K562 (cell line): Measurements from ENCODE around the gene ART1. TPM values are rescaled to one million over a fixed set of nuclear protein-coding genes. Genes with fewer than 3 reads are reported as not detected.
"Not testable (repeated sequence)": the region's sequence is repeated elsewhere in the genome, so short reads cannot be mapped to it uniquely, and the experiment has no call there.

Source experiments
- ATAC-seq: fragments of 200-7000 bp; cut with Tn5 transposase; 3 replicates; pipeline ENCODE4 v1.9.1; 2020; ENCODE audit warnings: moderate library complexity
- BruUV-seq: library from RNA; stranded (reverse); fragments of 400-500 nt; replicated peaks from 2 replicates; lab custom pipeline; 2021; lab: Mats Ljungman, UMichigan
- CTCF ChIA-PET: fragments of 300-600 bp; formaldehyde crosslinking; extraction: SDS; loops from one replicate; lab custom pipeline; 2021; ENCODE audit warnings: low intra/inter-chr PET ratio; lab: Yijun Ruan, JAX
- POLR2A ChIA-PET: fragments of 300-600, 350-650 bp; sonication (Branson Sonifier 250); formaldehyde crosslinking; extraction: SDS; loops from one replicate; lab custom pipeline; 2021; ENCODE audit warnings: antibody characterized with exemption, inconsistent platforms; lab: Yijun Ruan, JAX
- DNase-seq, 4 experiments: peaks; one replicate each; pipeline versions ENCODE4 v3.0.0 to v3.0.0-alpha.2; 2011 to 2018; ENCODE audit warnings: low spot score in 3 of 4, mixed read lengths in 3 of 4; ENCODE audit errors: extremely low read depth in 1 of 4
- FAIRE-seq: peaks from 2 replicates; lab custom pipeline; 2011; peaks lifted over from hg19 to GRCh38; lab: Jason Lieb, UNC
- H2AFZ ChIP-seq: 2 replicates; pipeline ENCODE4 v1.6.0; 2011; ENCODE audit warnings: low read depth, low read length, control low read depth, inconsistent platforms
- H3K27ac ChIP-seq: fragments of 200-600 bp; 3 replicates; pipeline ENCODE4 v1.8.0; 2011; ENCODE audit warnings: low read depth, mild to moderate bottlenecking, control low read depth, inconsistent platforms, low read length, moderate library complexity, mixed read lengths; ENCODE audit errors: extremely low read depth
- H3K27me3 ChIP-seq, 2 experiments: fragments of 300-600 bp in 1 of 2; 2 replicates in 1 of 2; 3 replicates in 1 of 2; pipeline versions ENCODE4 v1.6.0 to v1.8.0; 2011; ENCODE audit warnings: inconsistent platforms in 2 of 2, low read length in 2 of 2, mild to moderate bottlenecking in 1 of 2, mixed read lengths in 1 of 2, moderate library complexity in 1 of 2; ENCODE audit not compliant: control insufficient read depth in 2 of 2, insufficient read depth in 2 of 2
- H3K36me3 ChIP-seq: fragments of 300-600 bp; 3 replicates; pipeline ENCODE4 v1.8.0; 2011; ENCODE audit warnings: mild to moderate bottlenecking, low read length, inconsistent platforms; ENCODE audit not compliant: control insufficient read depth, insufficient read depth
- H3K4me1 ChIP-seq, 2 experiments: fragments of 200-600 bp in 1 of 2; replicated peaks in 1 of 2; 2 replicates in 1 of 2; 3 replicates in 1 of 2; pipeline versions ENCODE4 v1.5.1 to v1.8.0; 2011; ENCODE audit warnings: inconsistent platforms in 2 of 2, low read length in 2 of 2, mild to moderate bottlenecking in 1 of 2, mixed read lengths in 1 of 2, moderate library complexity in 1 of 2; ENCODE audit not compliant: control insufficient read depth in 2 of 2, insufficient read depth in 2 of 2
- H3K4me2 ChIP-seq: 2 replicates; pipeline ENCODE4 v1.6.1; 2011; ENCODE audit warnings: low read length, control low read depth, inconsistent platforms, mixed read lengths; ENCODE audit not compliant: insufficient read depth
- H3K4me3 ChIP-seq: fragments of 200-600 bp; sonication (generic), shearing (Covaris generic); 2 replicates; pipeline ENCODE4 v1.5.1; 2016; ENCODE audit warnings: control low read depth, inconsistent platforms
- H3K79me2 ChIP-seq: fragments of 200-600 bp; 3 replicates; pipeline ENCODE4 v1.8.0; 2011; ENCODE audit warnings: low read length, inconsistent platforms; ENCODE audit not compliant: control insufficient read depth, insufficient read depth
- H3K9ac ChIP-seq, 2 experiments: 2 replicates each; pipeline versions ENCODE4 v1.6.0 to v1.6.1; 2011; ENCODE audit warnings: low read depth in 2 of 2, low read length in 2 of 2, control low read depth in 1 of 2, inconsistent platforms in 1 of 2, mild to moderate bottlenecking in 1 of 2, mixed read lengths in 1 of 2; ENCODE audit not compliant: insufficient read depth in 1 of 2
- H3K9me1 ChIP-seq: one replicate; pipeline ENCODE4 v1.6.0; 2011; ENCODE audit warnings: inconsistent platforms, mild to moderate bottlenecking, low read length, moderate library complexity; ENCODE audit not compliant: control insufficient read depth, insufficient read depth
- H3K9me3 ChIP-seq: replicated peaks from 2 replicates; pipeline ENCODE4 v1.5.1; 2011; ENCODE audit warnings: low read depth, low read length, inconsistent platforms; ENCODE audit not compliant: control insufficient read depth, insufficient read depth
- H4K20me1 ChIP-seq: replicated peaks from 2 replicates; pipeline ENCODE4 v1.6.1; 2011; ENCODE audit warnings: low read length, inconsistent platforms, mixed read lengths; ENCODE audit not compliant: control insufficient read depth, insufficient read depth
- ARID3B ChIP-seq: fragments of 250-450 bp; sonication (Bioruptor Pico); IDR thresholded peaks from 2 replicates; pipeline ENCODE4 v1.4.0; 2020; ENCODE audit warnings: borderline replicate concordance
- C11orf30 ChIP-seq: fragments of 450-650 bp; IDR thresholded peaks from 2 replicates; pipeline ENCODE4 v1.6.1; 2016; ENCODE audit warnings: low read depth, mild to moderate bottlenecking
- DPF2 ChIP-seq: fragments of 450-650 bp; IDR thresholded peaks from 2 replicates; pipeline ENCODE4 v1.6.1; 2016
- FOXA3 ChIP-seq, 2 experiments: fragments of 450-650 bp in 1 of 2; sonication (generic) in 1 of 2; formaldehyde crosslinking; IDR thresholded peaks in 1 of 2; conservative IDR thresholded peaks in 1 of 2; 2 replicates each; pipeline versions ENCODE4 v1.4.0 to v1.8.0; 2020 to 2022; ENCODE audit warnings: mild to moderate bottlenecking in 2 of 2, missing genetic modification reagents in 1 of 2
- FOXK2 ChIP-seq, 2 experiments: fragments of 450-650 bp; IDR thresholded peaks in 1 of 2; conservative IDR thresholded peaks in 1 of 2; 2 replicates each; pipeline ENCODE4 v1.6.1; 2016; ENCODE audit warnings: low read depth in 2 of 2, mild to moderate bottlenecking in 1 of 2
- HNRNPLL ChIP-seq: fragments of 200-400 bp; formaldehyde crosslinking; IDR thresholded peaks from 2 replicates; pipeline ENCODE4 v1.6.1; 2017; ENCODE audit warnings: low read length, low read depth, mild to moderate bottlenecking; ENCODE audit not compliant: poor library complexity, severe bottlenecking
- NFYB ChIP-seq: IDR thresholded peaks from 2 replicates; pipeline ENCODE4 v1.6.1; 2011; ENCODE audit warnings: mild to moderate bottlenecking, moderate library complexity; ENCODE audit not compliant: insufficient read length; ENCODE audit errors: extremely low read depth
- NR2F6 ChIP-seq: fragments of 450-650 bp; formaldehyde crosslinking; IDR thresholded peaks from 2 replicates; pipeline ENCODE4 v1.4.0; 2020; ENCODE audit warnings: mild to moderate bottlenecking
- RAD51 ChIP-seq: fragments of 450-650 bp; IDR thresholded peaks from 2 replicates; pipeline ENCODE4 v1.7.1; 2016; ENCODE audit warnings: low read depth, mild to moderate bottlenecking, borderline replicate concordance
- SMARCA4 ChIP-seq: fragments of 450-650 bp; IDR thresholded peaks from 2 replicates; pipeline ENCODE4 v1.6.1; 2016
- USF1 ChIP-seq: sonication (generic); formaldehyde crosslinking; IDR thresholded peaks from 2 replicates; pipeline ENCODE4 v1.9.0; 2022; ENCODE audit warnings: mild to moderate bottlenecking, missing genetic modification reagents
- USF2 ChIP-seq: sonication (generic); formaldehyde crosslinking; IDR thresholded peaks from 2 replicates; pipeline ENCODE4 v1.5.0; 2020; ENCODE audit warnings: missing genetic modification reagents
- ZKSCAN1 ChIP-seq: fragments of 150-350 bp; IDR thresholded peaks from 2 replicates; pipeline ENCODE4 v1.6.1; 2016; ENCODE audit warnings: low read depth, low read length
- ZNF184 ChIP-seq: sonication (generic); formaldehyde crosslinking; IDR thresholded peaks from 2 replicates; pipeline ENCODE4 v1.5.0; 2020; ENCODE audit warnings: missing genetic modification reagents
- ZNF316 ChIP-seq: fragments of 450-650 bp; IDR thresholded peaks from 2 replicates; pipeline ENCODE4 v1.6.1; 2016
- WGBS: fragments of 100-300 bp; shearing (Covaris generic); methylation state at CpG from one replicate; pipeline ENCODE4 v1.1.6; 2016; ENCODE audit warnings: low coverage, mixed read lengths; ENCODE audit not compliant: insufficient coverage; ENCODE audit errors: missing lambda C conversion rate; 5-methylcytosine and 5-hydroxymethylcytosine counted together
- in situ Hi-C: fragments of 300-500 bp; cut with MboI; formaldehyde crosslinking; loops from 4 replicates; pipeline ENCODE4 v1.15.0; 2018; ENCODE audit warnings: inconsistent platforms, mixed read lengths
- intact Hi-C: fragments of 100-400 bp; cut with micrococcal nuclease; formaldehyde crosslinking; loops from 2 replicates; pipeline ENCODE4 v1.14.2; 2022
- polyA plus RNA-seq, 8 experiments: library from polyadenylated mRNA; depleted of rRNA in 4 of 8; stranded (reverse) in 5 of 8; unstranded in 3 of 8; fragments of >200 nt; fragmentation: Nextera tagmentation in 2 of 8; fragmentation: Illumina TruSeq in 1 of 8; extraction: Ambion mirVana in 2 of 8; extraction: Trizol in 1 of 8; gene quantifications; 2 replicates each; pipeline versions ENCODE4 v1.2.1 to v1.2.3, GENCODE V29; 2011 to 2014; ENCODE audit warnings: inconsistent platforms in 1 of 8, missing spikeins in 1 of 8
- total RNA-seq, 7 experiments: library from RNA; depleted of rRNA in 6 of 7; stranded (reverse); fragments of >200 nt in 6 of 7; fragmentation: Illumina TruSeq in 2 of 7; extraction: Trizol in 2 of 7; gene quantifications; 2 replicates each; pipeline versions ENCODE4 v1.2.1 to v1.2.3, GENCODE V29; 2011 to 2021; ENCODE audit warnings: low replicate concordance in 1 of 7

Gene ART1
- total and polyA plus RNA-seq, 9 of the 15 experiments (the other 6 are each of a cell fraction or from before 2014, with no cell fraction given): not detected

- not testable (repeated sequence) for H3K27ac ChIP-seq, BruUV-seq, ATAC-seq
Measured at GRCh38 chr11:3652514-3652913, 7.6 kb downstream of the ART1 start.

DNA sequence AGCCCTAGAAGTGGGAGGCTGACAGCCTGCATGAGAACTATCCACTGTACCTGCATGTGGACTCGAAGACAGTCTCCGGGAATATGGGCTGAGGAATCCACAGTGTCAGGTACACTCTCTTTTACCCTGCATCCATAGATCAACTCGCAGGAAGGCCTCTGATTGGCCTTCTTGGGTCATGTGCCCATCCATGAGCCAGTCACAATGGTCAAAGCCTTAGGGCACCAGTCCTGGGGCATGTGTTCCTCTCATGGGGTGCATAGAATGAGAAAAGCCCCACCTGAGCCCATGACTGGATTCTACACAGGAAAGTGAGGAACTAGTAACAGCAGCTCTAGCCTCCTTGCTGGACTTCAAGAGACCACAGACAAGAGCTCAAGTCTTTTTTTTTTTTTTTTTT lies 10.6 kb downstream of the ART1 start:
- intact Hi-C loops: no loop called here
- H3K79me2 ChIP-seq: no peaks in the 10 kb centered on the region
- ATAC-seq (peak; percentile 83), FAIRE-seq (no peak), DNase-seq (no peak)
- no peak overlapping the region for H3K4me2 ChIP-seq
- ChIA-PET CTCF (no interaction called here), POLR2A (interaction anchor here (1.0 kb wide), 1 partner anchor 9 kb away, joined by 3 read pairs; no protein-coding TSS in a partner anchor)
- H4K20me1 ChIP-seq: peaks cover 2% of the 10 kb centered on the region; the same call in 1 of the 2 replicates
- in situ Hi-C loops: no loop called here
- no peak overlapping the region for H3K27ac ChIP-seq
- no TSS peak for BruUV-seq
- H3K4me1 ChIP-seq: peaks cover 3 to 5% of the 10 kb centered on the region in 2 experiments; a peak in 4 of 5 replicates
- no peak overlapping the region for H2AFZ ChIP-seq
- no peak overlapping the region for H3K9ac ChIP-seq
- H3K36me3 ChIP-seq: no peaks in the 10 kb centered on the region
- no peaks in the 10 kb centered on the region for H3K9me1 ChIP-seq
- WGBS: 2% methylated on average over 3 of the region's 3 CpGs
- H3K27me3 ChIP-seq: peaks cover 31 to 33% of the 10 kb centered on the region in 2 experiments
- no peaks in the 10 kb centered on the region for H3K9me3 ChIP-seq
- H3K4me3 ChIP-seq: no peak overlapping the region
- TF ChIP-seq NR2F6 (CRISPR knock-in tag) (no peak), ZKSCAN1 (no peak), USF1 (CRISPR knock-in tag) (peak; percentile 86), ARID3B (CRISPR knock-in tag) (no peak), NFYB (peak; percentile 28), ZNF184 (CRISPR knock-in tag) (no peak), RAD51 (peak; percentile 72; the same call in 1 of the 2 replicates), USF2 (CRISPR knock-in tag) (peak; percentile 89)

More at GRCh38 chr11:3652514-3652913, 7.6 kb downstream of the ART1 start:
- peaks cover 5 to 16% of the 10 kb centered on the region in 2 experiments; a peak in 4 of 5 replicates for H3K27me3 ChIP-seq
- H3K9ac ChIP-seq, H3K79me2 ChIP-seq, intact Hi-C loops, POLR2A ChIA-PET, H3K4me2 ChIP-seq, DNase-seq, H3K4me1 ChIP-seq, H3K9me1 ChIP-seq, in situ Hi-C loops, CTCF ChIA-PET, H3K4me3 ChIP-seq, FAIRE-seq, H3K36me3 ChIP-seq, H4K20me1 ChIP-seq, H3K9me3 ChIP-seq: not testable (repeated sequence)
- H2AFZ ChIP-seq: peak overlapping the region; percentile 58
- 37% methylated on average over 2 of the region's 3 CpGs for WGBS
- TF ChIP-seq HNRNPLL (peak; percentile 18), ZNF316 (peak; percentile 69), SMARCA4 (0 out of 2 replicates have a peak, but pooled peaks have one; percentile 25), C11orf30 (peak; percentile 59), FOXA3 (CRISPR knock-in tag; conservative IDR thresholded peaks at IDR 0.05 in 1 of 2, IDR thresholded peaks at IDR 0.05 in 1 of 2) (peak in 1 of 2 experiments; percentile 66; a peak in 1 of 4 replicates), FOXK2 (conservative IDR thresholded peaks at IDR 0.05 in 1 of 2, IDR thresholded peaks at IDR 0.05 in 1 of 2; ENCODE audit: low read depth in 2 of 2) (peak; percentile 70 to 85; a peak in 3 of 4 replicates), DPF2 (peak; percentile 38; the same call in 1 of the 2 replicates)
